HCT116 (cell line): ENCODE data around the gene DUSP28.

Experiments
- CEBPB ChIP-seq: IDR thresholded peaks from 2 replicates; pipeline ENCODE4 v1.6.1; 2012; ENCODE audit warnings: low read depth
- ZNF274 ChIP-seq: fragments of 200-500 bp; sonication (Bioruptor generic); IDR thresholded peaks from 2 replicates; pipeline ENCODE4 v1.6.1; 2014; ENCODE audit warnings: mild to moderate bottlenecking, low read depth, low read length, inconsistent platforms

DNA sequence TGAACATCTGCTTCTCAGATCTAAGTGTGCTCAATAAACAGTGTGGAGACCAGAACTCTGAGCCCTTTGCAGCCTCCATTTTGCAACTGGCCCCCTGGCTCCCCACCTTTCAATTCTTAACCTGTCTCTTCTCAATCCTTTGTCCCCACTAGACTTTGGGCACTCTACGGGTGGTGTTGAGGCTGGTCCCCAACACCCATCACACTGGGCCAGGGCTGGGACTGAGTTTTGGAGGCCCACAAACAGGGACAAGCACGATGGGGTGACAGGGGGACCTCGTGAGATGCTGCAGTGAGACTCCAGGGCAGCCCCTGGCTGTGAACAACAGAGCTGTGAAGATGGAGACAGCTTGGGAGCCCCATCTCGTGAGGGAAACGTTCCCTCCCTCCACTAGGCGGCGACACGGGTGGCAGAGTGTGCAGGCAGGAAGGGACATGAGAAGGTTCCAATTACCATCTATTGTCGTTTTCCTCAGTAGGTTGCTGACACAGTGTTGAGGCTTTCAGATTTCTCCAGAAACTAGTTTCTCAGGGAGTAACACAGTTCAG is 3.5 kb upstream of the DUSP28 start:
- TF ChIP-seq ZNF274 (no peak), CEBPB (no peak)
